DOHH2 (cell line): Measurements from ENCODE around the gene JOSD1.

Experiments used
- EZH2phosphoT487 ChIP-seq: fragments of 200-600 bp; sonication (generic); IDR thresholded peaks from 2 replicates; pipeline ENCODE4 v1.6.1; 2017; ENCODE audit warnings: borderline replicate concordance, mild to moderate bottlenecking, antibody characterized with exemption, low read length, moderate library complexity, mixed read lengths
- TF ChIP-seq, protein P1 (sequence below): fragments of 200-600 bp; sonication (generic); IDR thresholded peaks from one replicate; pipeline ENCODE4 v1.5.1; 2014; ENCODE audit warnings: antibody characterized with exemption, mild to moderate bottlenecking, low read depth, low read length; ENCODE audit not compliant: poor library complexity, severe bottlenecking

GRCh38 chr22:38724926-38725571 lies 24.3 kb upstream of the JOSD1 start:
- TF ChIP-seq, protein P1, sequence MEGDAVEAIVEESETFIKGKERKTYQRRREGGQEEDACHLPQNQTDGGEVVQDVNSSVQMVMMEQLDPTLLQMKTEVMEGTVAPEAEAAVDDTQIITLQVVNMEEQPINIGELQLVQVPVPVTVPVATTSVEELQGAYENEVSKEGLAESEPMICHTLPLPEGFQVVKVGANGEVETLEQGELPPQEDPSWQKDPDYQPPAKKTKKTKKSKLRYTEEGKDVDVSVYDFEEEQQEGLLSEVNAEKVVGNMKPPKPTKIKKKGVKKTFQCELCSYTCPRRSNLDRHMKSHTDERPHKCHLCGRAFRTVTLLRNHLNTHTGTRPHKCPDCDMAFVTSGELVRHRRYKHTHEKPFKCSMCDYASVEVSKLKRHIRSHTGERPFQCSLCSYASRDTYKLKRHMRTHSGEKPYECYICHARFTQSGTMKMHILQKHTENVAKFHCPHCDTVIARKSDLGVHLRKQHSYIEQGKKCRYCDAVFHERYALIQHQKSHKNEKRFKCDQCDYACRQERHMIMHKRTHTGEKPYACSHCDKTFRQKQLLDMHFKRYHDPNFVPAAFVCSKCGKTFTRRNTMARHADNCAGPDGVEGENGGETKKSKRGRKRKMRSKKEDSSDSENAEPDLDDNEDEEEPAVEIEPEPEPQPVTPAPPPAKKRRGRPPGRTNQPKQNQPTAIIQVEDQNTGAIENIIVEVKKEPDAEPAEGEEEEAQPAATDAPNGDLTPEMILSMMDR, result peak; percentile 71
- TF ChIP-seq EZH2phosphoT487, result no peak
